ENCODE data around the gene LILRB2. TPM values are rescaled to one million over a fixed set of nuclear protein-coding genes. Genes with fewer than 3 reads are reported as not detected.

LILRB2 gene
- total RNA-seq, 6 experiments from 2014 or later = not detected

GRCh38 chr19:54316746-54317107 lies 35.8 kb upstream of the LILRB2 start:
- H3K4me1 Mint-ChIP-seq (ENCODE audit: low read depth) = no peaks in the 10 kb centered on the region
- TF ChIP-seq, protein P1, sequence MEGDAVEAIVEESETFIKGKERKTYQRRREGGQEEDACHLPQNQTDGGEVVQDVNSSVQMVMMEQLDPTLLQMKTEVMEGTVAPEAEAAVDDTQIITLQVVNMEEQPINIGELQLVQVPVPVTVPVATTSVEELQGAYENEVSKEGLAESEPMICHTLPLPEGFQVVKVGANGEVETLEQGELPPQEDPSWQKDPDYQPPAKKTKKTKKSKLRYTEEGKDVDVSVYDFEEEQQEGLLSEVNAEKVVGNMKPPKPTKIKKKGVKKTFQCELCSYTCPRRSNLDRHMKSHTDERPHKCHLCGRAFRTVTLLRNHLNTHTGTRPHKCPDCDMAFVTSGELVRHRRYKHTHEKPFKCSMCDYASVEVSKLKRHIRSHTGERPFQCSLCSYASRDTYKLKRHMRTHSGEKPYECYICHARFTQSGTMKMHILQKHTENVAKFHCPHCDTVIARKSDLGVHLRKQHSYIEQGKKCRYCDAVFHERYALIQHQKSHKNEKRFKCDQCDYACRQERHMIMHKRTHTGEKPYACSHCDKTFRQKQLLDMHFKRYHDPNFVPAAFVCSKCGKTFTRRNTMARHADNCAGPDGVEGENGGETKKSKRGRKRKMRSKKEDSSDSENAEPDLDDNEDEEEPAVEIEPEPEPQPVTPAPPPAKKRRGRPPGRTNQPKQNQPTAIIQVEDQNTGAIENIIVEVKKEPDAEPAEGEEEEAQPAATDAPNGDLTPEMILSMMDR (IDR thresholded peaks at IDR 0.05) = no peak
- H3K27ac Mint-ChIP-seq = no peak overlapping the region
- no peaks in the 10 kb centered on the region for H3K9me3 Mint-ChIP-seq
- DNase-seq = no peak
- H3K36me3 Mint-ChIP-seq (ENCODE audit: low read depth) = no peaks in the 10 kb centered on the region; the same call in 1 of the 2 replicates
- no peak overlapping the region for H3K4me3 Mint-ChIP-seq
- peaks cover 30% of the 10 kb centered on the region for H3K27me3 Mint-ChIP-seq (ENCODE audit: insufficient read depth)

DNA sequence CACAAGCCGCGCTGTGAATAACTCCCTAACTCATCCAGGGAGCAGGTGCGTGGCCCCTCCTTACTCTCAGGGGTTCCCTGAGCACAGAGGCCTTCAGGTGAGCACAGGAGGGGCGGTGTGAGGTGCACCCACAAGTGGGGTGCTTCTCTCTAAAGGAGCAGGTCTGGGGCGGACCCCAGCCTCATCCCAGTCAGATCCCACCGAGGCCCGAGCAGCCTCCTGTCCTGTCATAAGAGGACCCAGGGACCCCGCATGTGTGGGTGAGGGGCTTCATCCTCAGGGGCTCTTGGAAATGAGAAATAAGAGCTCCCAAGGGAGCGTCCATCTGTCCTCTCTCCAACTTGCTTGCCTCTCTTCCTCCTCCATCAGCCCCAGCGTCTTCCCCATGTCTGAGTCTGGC lies 35.0 kb upstream of the LILRB2 start:
- no peak overlapping the region for H3K27ac Mint-ChIP-seq
- no peaks in the 10 kb centered on the region for H3K9me3 Mint-ChIP-seq
- no peak overlapping the region for H3K4me3 Mint-ChIP-seq
- TF ChIP-seq, protein P1 (IDR thresholded peaks at IDR 0.05) = no peak
- DNase-seq = no peak
- H3K4me1 Mint-ChIP-seq (ENCODE audit: low read depth) = no peaks in the 10 kb centered on the region
- peaks cover 28% of the 10 kb centered on the region for H3K27me3 Mint-ChIP-seq (ENCODE audit: insufficient read depth)
- H3K36me3 Mint-ChIP-seq (ENCODE audit: low read depth) = no peaks in the 10 kb centered on the region; the same call in 1 of the 2 replicates

GRCh38 chr19:54312436-54313377 lies 31.8 kb upstream of the LILRB2 start, which contains the start of gene LILRA5:
TSS of gene LILRA5 (minus strand) at chr19:54313166. CDS start at chr19:54313019, 147 bp downstream.
- DNase-seq = no peak
- no peaks in the 10 kb centered on the region for H3K4me1 Mint-ChIP-seq (ENCODE audit: low read depth)
- TF ChIP-seq, protein P1 (IDR thresholded peaks at IDR 0.05) = no peak
- no peak within 1 kb of the TSS for H3K4me3 Mint-ChIP-seq
- H3K27me3 Mint-ChIP-seq (ENCODE audit: insufficient read depth) = peaks cover 19% of the 10 kb centered on the region
- no peak within 1 kb of the TSS for H3K27ac Mint-ChIP-seq
- no peaks in the 10 kb centered on the region for H3K9me3 Mint-ChIP-seq
- no peaks in the 10 kb centered on the region; the same call in 1 of the 2 replicates for H3K36me3 Mint-ChIP-seq (ENCODE audit: low read depth)

GRCh38 chr19:54312011-54312410 lies 31.1 kb upstream of the LILRB2 start:
- H3K9me3 Mint-ChIP-seq = no peaks in the 10 kb centered on the region; the same call in 1 of the 2 replicates
- peaks cover 16% of the 10 kb centered on the region for H3K27me3 Mint-ChIP-seq (ENCODE audit: insufficient read depth)
- H3K4me1 Mint-ChIP-seq (ENCODE audit: low read depth) = no peaks in the 10 kb centered on the region
- DNase-seq = no peak
- no peak overlapping the region for H3K4me3 Mint-ChIP-seq
- TF ChIP-seq, protein P1 (IDR thresholded peaks at IDR 0.05) = no peak
- H3K36me3 Mint-ChIP-seq (ENCODE audit: low read depth) = no peaks in the 10 kb centered on the region; the same call in 1 of the 2 replicates
- H3K27ac Mint-ChIP-seq = no peak overlapping the region

GRCh38 chr19:54311486-54311885 lies 30.6 kb upstream of the LILRB2 start:
- no peak for DNase-seq
- Mint-ChIP-seq H3K36me3 (ENCODE audit: low read depth) (no peaks in the 10 kb centered on the region; the same call in 1 of the 2 replicates), H3K4me3 (no peak overlapping the region), H3K27ac (no peak overlapping the region), H3K4me1 (ENCODE audit: low read depth) (no peaks in the 10 kb centered on the region), H3K9me3 (no peaks in the 10 kb centered on the region; the same call in 1 of the 2 replicates), H3K27me3 (ENCODE audit: insufficient read depth) (peaks cover 14% of the 10 kb centered on the region)
- TF ChIP-seq, protein P1 (IDR thresholded peaks at IDR 0.05) = no peak

All from HFFc6 (cell line).